ENCODE results near the gene MGAT5B.
"Not testable (repeated sequence)": the region's sequence is repeated elsewhere in the genome, so short reads cannot be mapped to it uniquely, and the experiment has no call there.

MGAT5B gene

DNA sequence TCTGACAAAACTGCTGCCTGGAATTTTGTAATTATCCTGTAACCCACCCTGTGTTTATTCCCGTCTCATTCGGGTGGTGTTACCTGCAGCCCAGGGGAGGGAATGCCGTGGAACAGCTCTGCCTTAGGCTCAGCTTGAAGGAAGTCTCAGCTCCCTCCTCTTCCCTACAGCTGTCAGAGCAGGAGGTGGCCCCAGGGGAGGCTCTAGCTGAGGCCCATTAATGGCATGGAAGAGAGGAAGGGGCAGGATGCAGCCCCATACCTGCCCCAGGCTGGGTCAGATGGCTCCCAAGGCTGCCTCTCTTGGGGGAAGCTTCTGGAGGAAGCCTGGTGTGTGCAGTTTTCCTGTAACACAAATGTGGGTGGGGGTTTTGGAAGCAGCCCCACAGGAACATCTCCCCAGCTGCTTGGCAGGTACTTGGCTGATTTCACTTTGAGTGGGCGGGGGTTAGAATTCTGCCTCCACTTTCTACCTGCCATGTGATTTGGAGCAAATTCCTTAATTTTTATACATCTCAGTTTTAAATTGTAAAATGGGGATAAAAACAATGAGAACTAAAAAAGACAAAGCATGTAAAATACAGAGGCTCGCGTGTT, 103.9 kb downstream of the MGAT5B start:
- Histone ChIP-seq H3K36me3 (ENCODE audit: control insufficient read depth, insufficient read depth, low read length) (no peaks in the 10 kb centered on the region), H3K4me3 (ENCODE audit: low read length) (no peak overlapping the region), H3K27me3 (ENCODE audit: control insufficient read depth, insufficient read depth, low read length) (no peaks in the 10 kb centered on the region), H3K9me3 (ENCODE audit: control insufficient read depth, insufficient read depth, low read length) (no peaks in the 10 kb centered on the region), H3K4me1 (ENCODE audit: control insufficient read depth, insufficient read depth, low read length) (peaks cover 4% of the 10 kb centered on the region; the same call in 1 of the 2 replicates), H3K27ac (ENCODE audit: low read length) (no peak overlapping the region)
- no peak for DNase-seq (ENCODE audit: low read depth, low spot score)
- no CpG with 5 or more reads among the region's 6 CpGs for WGBS (ENCODE audit: insufficient coverage, insufficient read length)

DNA sequence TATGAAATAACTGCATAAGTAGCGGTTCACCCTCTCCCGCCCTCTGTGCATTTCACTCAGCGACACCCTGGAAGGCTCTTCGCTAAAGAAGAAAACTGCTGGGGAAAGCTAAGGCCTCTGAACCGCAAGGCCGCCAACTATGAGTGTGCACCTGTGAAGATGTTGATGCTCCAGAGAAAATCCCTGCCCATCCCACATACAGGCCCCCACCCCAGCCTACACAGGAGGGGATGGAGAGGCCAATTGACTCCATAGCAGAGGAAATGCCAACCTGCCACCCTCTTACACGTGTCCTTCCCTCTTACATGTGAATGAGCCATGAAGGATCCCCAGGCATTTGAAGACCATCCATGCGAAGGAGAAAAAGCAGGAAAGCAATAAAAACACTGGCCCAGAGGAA, 104.8 kb downstream of the MGAT5B start:
- Histone ChIP-seq H3K4me1 (ENCODE audit: control insufficient read depth, insufficient read depth, low read length) (peaks cover 4% of the 10 kb centered on the region; the same call in 1 of the 2 replicates), H3K4me3 (ENCODE audit: low read length) (no peak overlapping the region), H3K9me3 (ENCODE audit: control insufficient read depth, insufficient read depth, low read length) (no peaks in the 10 kb centered on the region), H3K27ac (ENCODE audit: low read length) (no peak overlapping the region), H3K27me3 (ENCODE audit: control insufficient read depth, insufficient read depth, low read length) (no peaks in the 10 kb centered on the region), H3K36me3 (ENCODE audit: control insufficient read depth, insufficient read depth, low read length) (no peaks in the 10 kb centered on the region)
- DNase-seq (ENCODE audit: low read depth, low spot score), result no peak
- no CpG with 5 or more reads among the region's 8 CpGs for WGBS (ENCODE audit: insufficient coverage, insufficient read length)

DNA sequence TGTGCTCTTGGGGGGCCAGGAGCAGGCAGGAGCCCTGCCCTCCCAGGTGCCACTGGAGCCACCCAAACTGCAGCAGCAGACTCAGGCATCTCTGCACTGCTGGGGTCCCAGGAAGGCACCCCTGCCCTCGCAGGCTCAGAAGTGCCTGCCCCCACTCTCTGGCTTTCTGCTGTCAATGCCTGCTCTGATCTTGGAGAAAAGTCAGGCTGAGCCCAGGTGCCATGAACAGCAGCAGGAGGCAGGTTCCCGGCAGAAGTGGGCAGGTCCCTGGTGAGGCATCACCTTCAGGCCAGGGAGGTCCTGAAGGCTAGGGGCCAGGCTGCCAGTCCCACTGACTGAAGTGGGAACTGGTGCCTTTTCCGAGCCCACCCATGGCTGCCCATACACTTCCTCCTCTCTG, 106.5 kb downstream of the MGAT5B start:
- DNase-seq (ENCODE audit: low read depth, low spot score), result no peak
- Histone ChIP-seq H3K36me3 (ENCODE audit: control insufficient read depth, insufficient read depth, low read length) (no peaks in the 10 kb centered on the region), H3K4me1 (ENCODE audit: control insufficient read depth, insufficient read depth, low read length) (peaks cover 4% of the 10 kb centered on the region; the same call in 1 of the 2 replicates), H3K9me3 (ENCODE audit: control insufficient read depth, insufficient read depth, low read length) (no peaks in the 10 kb centered on the region), H3K4me3 (ENCODE audit: low read length) (no peak overlapping the region), H3K27me3 (ENCODE audit: control insufficient read depth, insufficient read depth, low read length) (no peaks in the 10 kb centered on the region), H3K27ac (ENCODE audit: low read length) (no peak overlapping the region)
- WGBS (ENCODE audit: insufficient coverage, insufficient read length), result no CpG with 5 or more reads among the region's 3 CpGs

DNA sequence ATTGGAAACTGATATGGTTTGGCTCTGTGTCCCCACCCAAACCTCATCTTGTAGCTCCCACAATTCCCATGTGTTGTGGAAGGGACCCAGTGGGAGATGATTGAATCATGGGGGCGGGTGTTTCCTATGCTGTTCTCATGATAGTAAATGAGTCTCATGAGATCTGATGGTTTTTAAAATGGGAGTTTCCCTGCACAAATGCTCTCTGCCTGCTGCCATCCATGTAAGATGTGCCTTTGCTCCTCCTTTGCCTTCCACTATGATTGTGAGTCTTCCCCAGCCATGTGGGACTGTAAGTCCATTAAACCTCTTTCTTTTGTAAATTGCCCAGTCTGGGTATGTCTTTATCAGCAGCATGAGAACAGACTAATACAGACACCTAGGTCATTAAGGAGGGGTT, 109.8 kb downstream of the MGAT5B start:
- not testable (repeated sequence) for H3K27ac ChIP-seq (ENCODE audit: low read length); H3K9me3 ChIP-seq (ENCODE audit: control insufficient read depth, insufficient read depth, low read length); H3K4me3 ChIP-seq (ENCODE audit: low read length); H3K27me3 ChIP-seq (ENCODE audit: control insufficient read depth, insufficient read depth, low read length); H3K36me3 ChIP-seq (ENCODE audit: control insufficient read depth, insufficient read depth, low read length); H3K4me1 ChIP-seq (ENCODE audit: control insufficient read depth, insufficient read depth, low read length); DNase-seq (ENCODE audit: low read depth, low spot score)
- WGBS (ENCODE audit: insufficient coverage, insufficient read length), result no CpG with 5 or more reads among the region's 1 CpG

DNA sequence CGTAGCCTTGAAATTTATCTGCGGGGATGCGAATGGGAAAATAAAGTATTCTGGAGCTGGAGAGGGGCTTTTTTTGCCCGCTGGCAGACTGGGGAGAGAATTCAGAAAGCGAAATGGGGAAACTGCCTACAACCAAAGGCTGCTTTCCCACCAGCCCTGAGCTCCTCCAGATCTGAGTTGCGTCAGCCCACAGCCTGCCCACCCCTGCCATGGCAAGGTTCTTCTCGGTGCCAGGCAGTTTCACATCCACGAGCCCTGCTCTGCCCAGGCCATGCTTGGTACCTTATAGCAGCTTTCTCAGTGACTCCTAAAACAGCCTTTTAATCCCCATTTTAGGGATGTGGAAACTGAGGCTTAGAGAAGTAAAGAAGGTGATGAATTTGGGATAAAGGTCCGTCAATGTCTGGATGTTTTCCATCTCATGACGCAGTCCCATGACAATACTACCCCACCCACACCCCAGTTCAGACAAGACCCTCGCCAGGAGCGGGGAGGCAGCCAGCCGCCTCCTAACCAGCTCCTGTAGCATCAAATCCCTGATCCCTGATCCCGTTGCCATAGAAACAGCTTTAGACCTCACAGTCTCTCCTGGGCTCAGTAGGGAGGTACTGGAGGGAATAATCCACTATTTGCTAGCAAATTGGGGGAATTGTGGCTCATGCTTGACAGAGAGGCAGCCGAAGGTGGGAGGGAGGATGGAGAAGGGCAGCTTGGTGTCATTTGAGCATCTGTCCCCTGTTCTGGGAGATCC, 113.5 kb downstream of the MGAT5B start:
- Histone ChIP-seq H3K27ac (ENCODE audit: low read length) (no peak overlapping the region), H3K36me3 (ENCODE audit: control insufficient read depth, insufficient read depth, low read length) (no peaks in the 10 kb centered on the region), H3K4me3 (ENCODE audit: low read length) (no peak overlapping the region), H3K4me1 (ENCODE audit: control insufficient read depth, insufficient read depth, low read length) (peaks cover 3% of the 10 kb centered on the region), H3K27me3 (ENCODE audit: control insufficient read depth, insufficient read depth, low read length) (no peaks in the 10 kb centered on the region), H3K9me3 (ENCODE audit: control insufficient read depth, insufficient read depth, low read length) (no peaks in the 10 kb centered on the region)
- WGBS (ENCODE audit: insufficient coverage, insufficient read length), result no CpG with 5 or more reads among the region's 15 CpGs
- DNase-seq (ENCODE audit: low read depth, low spot score), result no peak

DNA sequence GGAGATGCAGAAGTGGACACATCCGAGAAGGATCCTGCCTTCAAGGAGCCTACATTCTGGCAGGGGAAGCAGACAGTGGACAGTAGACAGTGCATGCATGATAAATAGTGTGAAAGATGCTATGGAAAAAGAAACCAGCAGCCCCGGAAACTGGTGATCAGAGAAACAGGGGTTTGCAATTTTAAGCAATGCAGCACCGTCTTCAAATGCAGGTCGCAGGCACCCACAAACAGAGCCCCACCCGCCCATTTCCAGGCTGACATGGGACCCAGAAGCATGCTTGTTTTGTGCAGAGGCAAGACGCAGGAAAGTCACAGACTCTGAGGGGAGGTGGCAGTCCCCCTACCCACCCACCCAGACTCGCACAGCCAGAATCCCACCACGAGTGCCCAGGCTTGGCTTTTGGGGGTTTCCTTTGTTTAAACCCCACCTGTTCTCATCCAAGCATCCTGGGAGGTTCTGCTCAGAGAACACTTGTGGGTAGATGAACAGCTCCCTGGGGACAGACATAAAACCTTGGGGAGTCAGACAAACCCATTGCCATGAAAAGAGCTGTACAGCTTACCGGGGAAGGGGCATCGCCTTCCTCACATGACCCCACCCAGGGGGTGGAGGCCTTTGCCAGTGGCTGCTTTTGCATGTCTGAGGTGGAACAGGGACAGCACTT, 114.3 kb downstream of the MGAT5B start:
- DNase-seq (ENCODE audit: low read depth, low spot score), result no peak
- Histone ChIP-seq H3K36me3 (ENCODE audit: control insufficient read depth, insufficient read depth, low read length) (no peaks in the 10 kb centered on the region), H3K4me1 (ENCODE audit: control insufficient read depth, insufficient read depth, low read length) (peaks cover 3% of the 10 kb centered on the region), H3K27ac (ENCODE audit: low read length) (no peak overlapping the region), H3K4me3 (ENCODE audit: low read length) (no peak overlapping the region), H3K9me3 (ENCODE audit: control insufficient read depth, insufficient read depth, low read length) (no peaks in the 10 kb centered on the region), H3K27me3 (ENCODE audit: control insufficient read depth, insufficient read depth, low read length) (no peaks in the 10 kb centered on the region)
- WGBS (ENCODE audit: insufficient coverage, insufficient read length), result no CpG with 5 or more reads among the region's 10 CpGs

DNA sequence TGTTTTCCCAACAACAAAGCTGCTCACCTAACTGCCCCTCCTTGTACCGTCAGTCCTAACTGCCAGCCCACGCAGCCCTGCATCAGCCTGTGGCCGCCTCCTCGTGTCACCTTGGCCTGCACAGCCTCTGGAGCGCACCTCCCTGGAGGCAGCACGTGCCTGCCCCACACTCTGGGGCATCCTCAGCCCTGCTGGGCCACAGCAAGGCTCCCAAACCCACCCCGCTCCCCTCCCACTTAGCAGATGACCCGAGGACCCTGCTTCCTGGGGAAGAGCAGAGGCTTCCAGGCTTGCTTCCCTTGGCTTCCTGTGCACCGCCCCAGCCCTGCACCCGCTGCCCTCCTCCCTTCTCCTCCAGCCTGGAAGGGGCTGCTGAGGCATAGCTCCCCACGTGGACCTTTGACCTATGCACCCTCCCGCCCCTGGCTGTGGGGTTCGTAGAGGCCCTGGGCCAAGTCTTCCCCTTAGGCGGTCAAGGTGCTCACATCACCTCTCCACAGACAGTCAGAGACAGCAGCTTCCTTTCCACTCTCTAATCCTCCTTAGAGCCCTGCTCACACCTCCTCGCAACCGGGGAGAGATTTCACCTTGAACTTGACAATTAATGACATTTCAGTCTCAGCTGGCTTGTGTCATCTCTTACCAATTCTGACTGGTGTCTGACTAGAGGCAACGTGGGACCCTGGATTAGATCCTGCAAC, 115.0 kb downstream of the MGAT5B start:
- Histone ChIP-seq H3K36me3 (ENCODE audit: control insufficient read depth, insufficient read depth, low read length) (no peaks in the 10 kb centered on the region), H3K4me3 (ENCODE audit: low read length) (no peak overlapping the region), H3K27me3 (ENCODE audit: control insufficient read depth, insufficient read depth, low read length) (no peaks in the 10 kb centered on the region), H3K9me3 (ENCODE audit: control insufficient read depth, insufficient read depth, low read length) (no peaks in the 10 kb centered on the region), H3K27ac (ENCODE audit: low read length) (no peak overlapping the region), H3K4me1 (ENCODE audit: control insufficient read depth, insufficient read depth, low read length) (peaks cover 3% of the 10 kb centered on the region)
- no CpG with 5 or more reads among the region's 17 CpGs for whole genome bisulfite sequencing (ENCODE audit: insufficient coverage, insufficient read length)
- DNase-seq (ENCODE audit: low read depth, low spot score), result no peak

DNA sequence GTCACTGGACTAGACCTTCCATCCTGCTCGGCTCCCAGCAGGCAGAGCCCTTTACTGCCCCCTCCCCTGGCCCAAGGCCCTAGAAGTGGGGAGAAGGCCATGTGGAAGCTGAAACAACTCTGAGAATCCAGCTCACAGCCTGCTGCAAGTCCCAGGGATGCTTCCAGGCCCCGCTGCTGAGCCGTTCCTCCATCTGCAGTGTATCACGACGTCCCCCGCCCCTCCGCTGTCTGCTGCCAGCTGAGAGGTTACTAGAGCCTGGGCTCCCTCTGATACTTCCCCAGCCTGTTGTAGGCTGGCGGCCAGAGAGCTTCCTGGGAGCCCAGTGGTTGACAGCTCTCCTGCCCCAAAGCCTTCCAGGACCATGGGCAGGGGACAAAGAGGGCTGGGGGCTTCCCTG, 118.2 kb downstream of the MGAT5B start:
- WGBS (ENCODE audit: insufficient coverage, insufficient read length), result no CpG with 5 or more reads among the region's 8 CpGs
- no peaks in the 10 kb centered on the region for H3K27me3 ChIP-seq (ENCODE audit: control insufficient read depth, insufficient read depth, low read length)
- H3K4me3 ChIP-seq (ENCODE audit: low read length), result no peak overlapping the region
- H3K9me3 ChIP-seq (ENCODE audit: control insufficient read depth, insufficient read depth, low read length), result no peaks in the 10 kb centered on the region
- H3K27ac ChIP-seq (ENCODE audit: low read length), result no peak overlapping the region
- peaks cover 3% of the 10 kb centered on the region for H3K4me1 ChIP-seq (ENCODE audit: control insufficient read depth, insufficient read depth, low read length)
- DNase-seq (ENCODE audit: low read depth, low spot score), result no peak
- no peaks in the 10 kb centered on the region for H3K36me3 ChIP-seq (ENCODE audit: control insufficient read depth, insufficient read depth, low read length)

DNA sequence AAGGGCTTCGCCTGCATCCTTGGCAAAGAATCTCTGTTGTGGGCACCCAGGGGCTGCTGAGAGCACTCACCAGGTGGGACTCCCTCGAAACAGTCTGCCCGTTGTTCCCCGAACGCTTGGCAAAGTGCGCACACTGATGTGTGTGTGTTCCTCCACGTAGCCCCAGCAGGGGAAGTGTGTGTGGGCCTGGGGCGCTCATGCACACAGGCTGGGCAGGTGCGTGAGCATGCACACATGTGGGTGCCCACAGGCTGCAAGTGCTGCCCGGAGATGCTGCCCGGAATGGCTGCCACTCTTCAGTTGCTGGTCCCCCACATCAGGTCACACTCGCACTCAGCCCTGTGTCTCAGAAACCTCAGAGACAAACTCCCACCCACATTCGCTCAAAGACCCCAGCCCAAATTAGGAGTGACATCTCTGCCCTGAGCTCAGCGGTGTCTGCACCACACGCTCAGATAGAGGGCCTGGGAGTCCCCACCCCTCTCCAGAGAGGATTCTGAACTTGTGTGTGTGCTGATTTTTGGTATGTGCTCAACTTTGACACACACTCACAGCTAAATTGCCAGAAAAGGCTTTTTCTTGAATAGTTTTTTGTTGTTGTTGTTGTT, 119.4 kb downstream of the MGAT5B start:
- WGBS (ENCODE audit: insufficient coverage, insufficient read length), result no CpG with 5 or more reads among the region's 15 CpGs
- H3K9me3 ChIP-seq (ENCODE audit: control insufficient read depth, insufficient read depth, low read length), result no peaks in the 10 kb centered on the region
- no peak overlapping the region for H3K4me3 ChIP-seq (ENCODE audit: low read length)
- no peak overlapping the region for H3K27ac ChIP-seq (ENCODE audit: low read length)
- peaks cover 3% of the 10 kb centered on the region for H3K4me1 ChIP-seq (ENCODE audit: control insufficient read depth, insufficient read depth, low read length)
- H3K36me3 ChIP-seq (ENCODE audit: control insufficient read depth, insufficient read depth, low read length), result no peaks in the 10 kb centered on the region
- no peak for DNase-seq (ENCODE audit: low read depth, low spot score)
- H3K27me3 ChIP-seq (ENCODE audit: control insufficient read depth, insufficient read depth, low read length), result no peaks in the 10 kb centered on the region

DNA sequence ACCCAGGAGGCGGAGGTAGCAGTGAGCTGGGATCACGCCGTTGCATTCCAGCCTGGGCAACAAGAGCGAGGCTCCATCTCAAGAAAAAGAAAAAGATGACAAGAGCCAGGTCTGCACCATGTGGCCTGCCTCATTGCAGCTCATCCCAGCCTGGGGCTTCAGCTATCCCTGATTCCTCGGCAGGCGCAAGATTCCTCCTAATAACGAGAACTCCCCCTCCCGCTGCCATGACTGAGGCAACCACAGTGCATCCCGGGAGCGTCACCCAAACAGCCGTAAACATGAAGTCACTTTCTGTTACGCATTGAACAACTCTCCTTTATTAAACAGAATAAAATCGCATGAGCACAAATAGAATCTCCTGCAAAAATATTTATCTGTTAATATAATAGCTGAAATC, 120.6 kb downstream of the MGAT5B start:
- Histone ChIP-seq H3K4me3 (ENCODE audit: low read length) (no peak overlapping the region), H3K4me1 (ENCODE audit: control insufficient read depth, insufficient read depth, low read length) (no peaks in the 10 kb centered on the region), H3K27me3 (ENCODE audit: control insufficient read depth, insufficient read depth, low read length) (no peaks in the 10 kb centered on the region), H3K27ac (ENCODE audit: low read length) (no peak overlapping the region), H3K9me3 (ENCODE audit: control insufficient read depth, insufficient read depth, low read length) (no peaks in the 10 kb centered on the region), H3K36me3 (ENCODE audit: control insufficient read depth, insufficient read depth, low read length) (no peaks in the 10 kb centered on the region)
- WGBS (ENCODE audit: insufficient coverage, insufficient read length), result no CpG with 5 or more reads among the region's 13 CpGs
- no peak for DNase-seq (ENCODE audit: low read depth, low spot score)
